ENCODE results near the gene SENP3.

Gene SENP3

DNA sequence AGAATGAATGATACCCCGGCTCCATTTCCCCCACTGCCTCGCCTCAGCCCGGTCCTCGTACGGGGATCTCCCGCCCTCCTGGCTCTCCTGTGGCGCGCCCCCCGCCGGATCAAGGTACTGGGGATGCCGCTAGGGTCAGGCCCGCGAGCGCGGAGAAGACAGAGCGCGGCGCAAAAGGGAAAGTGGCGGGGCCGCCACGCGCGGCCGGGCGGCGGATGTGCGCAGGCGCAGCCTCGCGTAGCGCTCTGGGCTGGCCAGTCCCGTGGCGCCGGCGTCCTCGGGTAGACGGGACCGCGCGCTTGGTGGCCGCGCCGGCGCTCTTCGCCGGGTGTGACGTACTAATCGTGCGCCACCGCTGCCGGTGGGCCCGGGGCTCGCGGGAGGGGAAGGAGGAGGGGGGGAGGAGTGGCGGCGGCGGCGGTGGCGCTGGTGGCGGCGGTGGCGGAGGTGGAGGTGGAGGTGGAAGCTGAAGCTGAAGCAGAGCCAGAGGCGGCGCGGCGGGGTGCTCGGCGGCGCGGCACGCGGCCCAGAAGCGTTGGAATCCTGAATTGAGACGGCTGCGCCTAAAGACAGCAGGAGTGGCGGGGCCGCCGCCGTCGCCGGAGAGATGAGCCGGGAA, at the start of gene SENP3:
TSS of gene SENP3 (plus strand) at position 331 of the 619 bp plus-strand sequence. CDS start 1,158 bp downstream, outside the sequence.
- peaks cover 39% of the 10 kb centered on the region for H3K4me1 ChIP-seq (ENCODE audit: control insufficient read depth, insufficient read depth, low read length)
- H3K27ac ChIP-seq (ENCODE audit: low read depth, low read length), result peak within 1 kb of the TSS; percentile 78; the same call in 1 of the 2 replicates
- no peaks in the 10 kb centered on the region for H3K9me3 ChIP-seq (ENCODE audit: control insufficient read depth, insufficient read depth, low read depth, low read length)
- peak within 1 kb of the TSS; percentile 88 for H3K4me3 ChIP-seq (ENCODE audit: low read depth, low read length)
- H3K9ac ChIP-seq (ENCODE audit: low read length), result peak within 1 kb of the TSS; percentile 89
- no peaks in the 10 kb centered on the region for H3K27me3 ChIP-seq (ENCODE audit: control insufficient read depth, insufficient read depth, low read length)
- H3K36me3 ChIP-seq (ENCODE audit: control insufficient read depth, insufficient read depth, low read length), result peaks cover 30% of the 10 kb centered on the region

DNA sequence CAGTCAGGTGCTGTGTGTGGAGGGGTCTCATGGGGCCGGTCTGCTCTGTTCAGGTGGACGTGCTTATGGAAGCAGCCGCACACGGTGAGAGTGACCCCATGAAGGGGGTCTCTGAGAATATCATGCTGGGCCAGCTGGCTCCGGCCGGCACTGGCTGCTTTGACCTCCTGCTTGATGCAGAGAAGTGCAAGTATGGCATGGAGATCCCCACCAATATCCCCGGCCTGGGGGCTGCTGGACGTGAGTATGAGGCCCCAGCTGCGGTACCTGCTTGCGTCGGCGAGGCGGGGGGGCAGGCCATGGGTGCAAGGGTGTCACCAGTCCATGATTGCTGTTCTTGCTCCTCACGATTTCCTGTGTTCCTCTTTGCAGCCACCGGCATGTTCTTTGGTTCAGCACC, 49.6 kb upstream of the SENP3 start:
- Histone ChIP-seq H3K9me3 (ENCODE audit: control insufficient read depth, insufficient read depth, low read depth, low read length) (no peaks in the 10 kb centered on the region), H3K4me1 (ENCODE audit: control insufficient read depth, insufficient read depth, low read length) (no peaks in the 10 kb centered on the region), H3K27ac (ENCODE audit: low read depth, low read length) (no peak overlapping the region), H3K4me3 (ENCODE audit: low read depth, low read length) (no peak overlapping the region), H3K36me3 (ENCODE audit: control insufficient read depth, insufficient read depth, low read length) (peaks cover 70% of the 10 kb centered on the region), H3K9ac (ENCODE audit: low read length) (no peak overlapping the region), H3K27me3 (ENCODE audit: control insufficient read depth, insufficient read depth, low read length) (no peaks in the 10 kb centered on the region)

DNA sequence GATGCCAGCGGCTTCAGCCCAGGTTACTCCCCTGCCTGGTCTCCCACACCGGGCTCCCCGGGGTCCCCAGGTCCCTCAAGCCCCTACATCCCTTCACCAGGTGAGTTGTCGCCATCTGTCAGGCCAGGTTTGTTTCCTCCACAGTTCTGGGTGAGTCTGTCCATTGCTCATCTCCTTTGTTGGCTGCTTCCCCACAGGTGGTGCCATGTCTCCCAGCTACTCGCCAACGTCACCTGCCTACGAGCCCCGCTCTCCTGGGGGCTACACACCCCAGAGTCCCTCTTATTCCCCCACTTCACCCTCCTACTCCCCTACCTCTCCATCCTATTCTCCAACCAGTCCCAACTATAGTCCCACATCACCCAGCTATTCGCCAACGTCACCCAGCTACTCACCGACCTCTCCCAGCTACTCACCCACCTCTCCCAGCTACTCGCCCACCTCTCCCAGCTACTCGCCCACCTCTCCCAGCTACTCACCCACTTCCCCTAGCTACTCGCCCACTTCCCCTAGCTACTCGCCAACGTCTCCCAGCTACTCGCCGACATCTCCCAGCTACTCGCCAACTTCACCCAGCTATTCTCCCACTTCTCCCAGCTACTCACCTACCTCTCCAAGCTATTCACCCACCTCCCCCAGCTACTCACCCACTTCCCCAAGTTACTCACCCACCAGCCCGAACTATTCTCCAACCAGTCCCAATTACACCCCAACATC, 48.7 kb upstream of the SENP3 start:
- Histone ChIP-seq H3K27me3 (ENCODE audit: control insufficient read depth, insufficient read depth, low read length) (no peaks in the 10 kb centered on the region), H3K9me3 (ENCODE audit: control insufficient read depth, insufficient read depth, low read depth, low read length) (no peaks in the 10 kb centered on the region), H3K36me3 (ENCODE audit: control insufficient read depth, insufficient read depth, low read length) (peaks cover 63% of the 10 kb centered on the region), H3K4me1 (ENCODE audit: control insufficient read depth, insufficient read depth, low read length) (no peaks in the 10 kb centered on the region), H3K27ac (ENCODE audit: low read depth, low read length) (no peak overlapping the region), H3K9ac (ENCODE audit: low read length) (no peak overlapping the region), H3K4me3 (ENCODE audit: low read depth, low read length) (no peak overlapping the region)

DNA sequence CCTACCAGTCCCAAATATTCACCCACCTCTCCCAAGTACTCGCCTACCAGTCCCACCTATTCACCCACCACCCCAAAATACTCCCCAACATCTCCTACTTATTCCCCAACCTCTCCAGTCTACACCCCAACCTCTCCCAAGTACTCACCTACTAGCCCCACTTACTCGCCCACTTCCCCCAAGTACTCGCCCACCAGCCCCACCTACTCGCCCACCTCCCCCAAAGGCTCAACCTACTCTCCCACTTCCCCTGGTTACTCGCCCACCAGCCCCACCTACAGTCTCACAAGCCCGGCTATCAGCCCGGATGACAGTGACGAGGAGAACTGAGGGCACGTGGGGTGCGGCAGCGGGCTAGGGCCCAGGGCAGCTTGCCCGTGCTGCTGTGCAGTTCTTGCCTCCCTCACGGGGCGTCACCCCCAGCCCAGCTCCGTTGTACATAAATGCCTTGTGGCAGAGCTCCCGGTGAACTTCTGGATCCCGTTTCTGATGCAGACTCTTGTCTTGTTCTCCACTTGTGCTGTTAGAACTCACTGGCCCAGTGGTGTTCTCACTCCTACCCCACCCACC, 47.8 kb upstream of the SENP3 start:
- no peak overlapping the region for H3K4me3 ChIP-seq (ENCODE audit: low read depth, low read length)
- H3K4me1 ChIP-seq (ENCODE audit: control insufficient read depth, insufficient read depth, low read length), result no peaks in the 10 kb centered on the region
- H3K27ac ChIP-seq (ENCODE audit: low read depth, low read length), result no peak overlapping the region
- H3K9ac ChIP-seq (ENCODE audit: low read length), result no peak overlapping the region
- H3K36me3 ChIP-seq (ENCODE audit: control insufficient read depth, insufficient read depth, low read length), result peaks cover 53% of the 10 kb centered on the region
- H3K9me3 ChIP-seq (ENCODE audit: control insufficient read depth, insufficient read depth, low read depth, low read length), result no peaks in the 10 kb centered on the region
- H3K27me3 ChIP-seq (ENCODE audit: control insufficient read depth, insufficient read depth, low read length), result no peaks in the 10 kb centered on the region

DNA sequence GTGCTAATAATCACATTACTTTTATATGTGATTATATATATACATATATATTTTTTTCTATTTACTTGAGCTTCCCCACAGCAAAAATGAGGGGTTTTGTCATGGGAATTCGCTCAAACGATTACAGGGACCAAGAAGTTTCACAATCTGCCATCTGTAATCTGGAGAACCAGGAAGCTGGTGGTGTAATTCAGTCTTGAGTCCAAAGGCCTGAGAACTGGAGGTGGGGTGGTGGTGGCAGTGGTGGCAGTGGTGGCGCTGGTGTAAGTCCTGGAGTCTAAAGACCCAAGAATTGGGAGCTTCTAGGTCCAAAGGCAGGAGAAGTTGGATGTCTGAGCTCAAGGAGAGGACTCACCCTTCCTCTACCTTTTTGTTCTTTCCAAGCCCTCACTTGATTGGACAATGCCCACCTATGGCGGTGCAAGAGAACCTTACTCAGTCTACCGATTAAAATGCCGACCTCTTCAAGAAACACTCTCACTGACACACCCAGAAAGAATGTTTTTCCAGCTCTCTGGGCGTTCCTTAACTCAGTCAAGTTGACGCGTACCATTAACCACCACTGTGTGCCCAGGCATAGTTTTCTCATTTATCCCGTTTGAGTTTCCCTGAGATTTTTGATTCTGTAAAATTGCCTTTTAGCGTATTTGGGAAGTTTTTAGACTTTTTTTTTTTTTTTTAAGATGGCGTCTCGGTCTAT, 45.7 kb upstream of the SENP3 start:
- Histone ChIP-seq H3K27ac (ENCODE audit: low read depth, low read length) (no peak overlapping the region), H3K9me3 (ENCODE audit: control insufficient read depth, insufficient read depth, low read depth, low read length) (no peaks in the 10 kb centered on the region), H3K4me3 (ENCODE audit: low read depth, low read length) (no peak overlapping the region), H3K4me1 (ENCODE audit: control insufficient read depth, insufficient read depth, low read length) (no peaks in the 10 kb centered on the region), H3K36me3 (ENCODE audit: control insufficient read depth, insufficient read depth, low read length) (peaks cover 34% of the 10 kb centered on the region), H3K9ac (ENCODE audit: low read length) (no peak overlapping the region), H3K27me3 (ENCODE audit: control insufficient read depth, insufficient read depth, low read length) (no peaks in the 10 kb centered on the region)

DNA sequence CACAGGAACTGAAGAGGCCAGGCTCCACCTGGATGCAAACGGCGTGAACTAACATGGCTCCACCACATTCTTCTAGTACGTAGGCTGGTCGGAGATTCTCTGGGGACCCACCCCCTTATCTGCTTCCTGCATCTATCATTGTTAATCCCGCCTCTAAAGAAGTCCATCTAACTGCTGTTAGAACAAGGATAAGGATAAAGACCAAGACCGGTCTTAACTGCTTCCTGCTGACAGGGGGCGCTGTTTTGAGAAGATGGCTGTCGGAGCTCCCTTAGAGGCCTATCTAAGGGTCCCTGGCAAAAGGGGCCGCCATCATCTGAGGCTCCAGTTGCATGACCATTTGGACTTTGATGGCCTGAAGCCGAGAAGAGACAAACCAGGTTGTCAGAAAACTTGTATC, 38.7 kb upstream of the SENP3 start:
- Histone ChIP-seq H3K9ac (ENCODE audit: low read length) (no peak overlapping the region), H3K9me3 (ENCODE audit: control insufficient read depth, insufficient read depth, low read depth, low read length) (peaks cover 14% of the 10 kb centered on the region), H3K27me3 (ENCODE audit: control insufficient read depth, insufficient read depth, low read length) (no peaks in the 10 kb centered on the region), H3K27ac (ENCODE audit: low read depth, low read length) (no peak overlapping the region), H3K36me3 (ENCODE audit: control insufficient read depth, insufficient read depth, low read length) (no peaks in the 10 kb centered on the region), H3K4me3 (ENCODE audit: low read depth, low read length) (no peak overlapping the region), H3K4me1 (ENCODE audit: control insufficient read depth, insufficient read depth, low read length) (no peaks in the 10 kb centered on the region)

DNA sequence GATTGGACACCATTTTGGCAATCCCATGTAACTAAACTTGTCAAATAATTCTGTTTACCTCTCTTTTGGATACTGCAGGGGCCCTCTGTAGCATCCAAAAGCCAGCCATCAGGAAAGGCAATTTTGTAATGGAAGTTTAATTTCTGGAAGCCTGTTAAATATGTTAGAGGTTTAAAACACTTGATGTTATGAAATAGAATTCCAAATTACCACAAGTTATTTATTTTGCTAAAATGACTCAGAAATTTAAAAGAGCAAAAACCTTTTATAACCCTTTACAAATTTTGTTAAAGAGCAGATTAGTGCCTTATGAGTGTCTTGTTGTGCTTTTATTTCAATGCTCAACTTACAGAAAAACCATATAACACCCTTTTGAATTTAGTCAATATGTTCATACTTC, 32.9 kb upstream of the SENP3 start:
- Histone ChIP-seq H3K27me3 (ENCODE audit: control insufficient read depth, insufficient read depth, low read length) (no peaks in the 10 kb centered on the region), H3K27ac (ENCODE audit: low read depth, low read length) (no peak overlapping the region), H3K4me3 (ENCODE audit: low read depth, low read length) (no peak overlapping the region), H3K36me3 (ENCODE audit: control insufficient read depth, insufficient read depth, low read length) (no peaks in the 10 kb centered on the region), H3K9ac (ENCODE audit: low read length) (no peak overlapping the region), H3K9me3 (ENCODE audit: control insufficient read depth, insufficient read depth, low read depth, low read length) (peaks cover 22% of the 10 kb centered on the region), H3K4me1 (ENCODE audit: control insufficient read depth, insufficient read depth, low read length) (no peaks in the 10 kb centered on the region)

DNA sequence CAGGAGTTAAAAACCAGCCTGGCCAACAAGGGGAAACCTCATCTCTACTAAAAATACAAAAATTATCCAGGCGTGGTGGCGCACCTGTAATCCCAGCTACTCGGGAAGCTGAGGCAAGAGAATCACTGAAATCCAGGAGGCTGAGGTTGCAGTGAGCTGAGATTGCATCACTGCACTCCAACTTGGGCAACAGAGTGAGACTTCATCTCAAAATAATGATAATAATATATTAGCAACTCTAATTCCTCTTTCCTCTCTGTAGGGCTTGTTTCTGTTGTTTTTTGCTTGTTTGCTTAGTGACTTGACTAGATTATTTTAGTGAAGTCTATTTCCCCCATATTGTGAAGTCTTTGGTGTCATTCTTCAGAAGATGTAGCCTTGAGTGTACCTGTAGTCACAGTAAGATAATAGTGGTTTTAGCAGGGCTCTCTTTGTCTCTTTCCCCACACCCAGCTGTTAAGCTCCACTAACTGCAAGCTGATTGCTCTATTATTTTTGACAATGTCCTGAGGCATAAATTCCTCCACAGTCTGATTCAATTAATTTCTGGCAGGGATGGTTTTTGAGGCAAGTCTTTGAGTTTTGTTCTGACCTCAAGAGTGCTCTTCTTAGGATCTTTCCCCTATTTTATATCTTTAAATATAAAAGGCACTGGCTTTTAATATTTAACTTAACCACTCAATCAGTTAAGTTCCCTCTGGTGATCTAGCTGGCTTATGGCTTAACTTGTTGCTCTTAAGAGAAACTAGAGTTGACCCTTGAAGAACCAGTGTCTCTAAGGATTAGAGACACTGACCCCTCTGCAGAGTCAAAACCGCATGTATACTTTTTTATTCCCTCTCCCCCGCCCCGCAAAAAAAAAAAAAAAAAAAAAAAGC, 31.5 kb upstream of the SENP3 start:
- H3K4me3 ChIP-seq (ENCODE audit: low read depth, low read length), result no peak overlapping the region
- H3K27me3 ChIP-seq (ENCODE audit: control insufficient read depth, insufficient read depth, low read length), result no peaks in the 10 kb centered on the region
- no peaks in the 10 kb centered on the region for H3K36me3 ChIP-seq (ENCODE audit: control insufficient read depth, insufficient read depth, low read length)
- no peak overlapping the region for H3K9ac ChIP-seq (ENCODE audit: low read length)
- no peak overlapping the region for H3K27ac ChIP-seq (ENCODE audit: low read depth, low read length)
- peaks cover 18% of the 10 kb centered on the region; the same call in 1 of the 2 replicates for H3K9me3 ChIP-seq (ENCODE audit: control insufficient read depth, insufficient read depth, low read depth, low read length)
- no peaks in the 10 kb centered on the region for H3K4me1 ChIP-seq (ENCODE audit: control insufficient read depth, insufficient read depth, low read length)

DNA sequence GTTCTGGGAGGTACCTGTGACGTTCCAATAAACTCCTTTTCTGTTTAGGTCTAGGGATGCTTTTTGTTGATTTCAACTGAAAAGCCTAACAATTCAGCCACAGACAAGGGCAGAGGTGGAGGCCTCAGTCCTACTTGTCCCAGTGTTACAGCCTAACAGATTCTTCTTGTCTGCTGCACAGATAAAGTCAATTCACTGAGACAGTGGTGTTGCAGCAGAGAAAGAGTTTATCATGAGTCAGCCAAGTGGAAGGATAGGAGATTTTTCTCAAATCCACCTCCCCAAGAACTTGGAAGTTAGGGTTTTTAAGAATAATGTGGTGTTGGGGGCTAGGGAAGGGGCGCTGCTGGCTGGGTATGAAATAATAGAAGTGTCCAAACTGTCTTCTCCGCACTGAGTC, 23.7 kb upstream of the SENP3 start:
- H3K4me3 ChIP-seq (ENCODE audit: low read depth, low read length), result no peak overlapping the region
- H3K9me3 ChIP-seq (ENCODE audit: control insufficient read depth, insufficient read depth, low read depth, low read length), result peaks cover 11% of the 10 kb centered on the region
- no peak overlapping the region for H3K9ac ChIP-seq (ENCODE audit: low read length)
- H3K4me1 ChIP-seq (ENCODE audit: control insufficient read depth, insufficient read depth, low read length), result no peaks in the 10 kb centered on the region
- H3K36me3 ChIP-seq (ENCODE audit: control insufficient read depth, insufficient read depth, low read length), result no peaks in the 10 kb centered on the region
- peaks cover 6% of the 10 kb centered on the region; the same call in 1 of the 2 replicates for H3K27me3 ChIP-seq (ENCODE audit: control insufficient read depth, insufficient read depth, low read length)
- H3K27ac ChIP-seq (ENCODE audit: low read depth, low read length), result no peak overlapping the region

DNA sequence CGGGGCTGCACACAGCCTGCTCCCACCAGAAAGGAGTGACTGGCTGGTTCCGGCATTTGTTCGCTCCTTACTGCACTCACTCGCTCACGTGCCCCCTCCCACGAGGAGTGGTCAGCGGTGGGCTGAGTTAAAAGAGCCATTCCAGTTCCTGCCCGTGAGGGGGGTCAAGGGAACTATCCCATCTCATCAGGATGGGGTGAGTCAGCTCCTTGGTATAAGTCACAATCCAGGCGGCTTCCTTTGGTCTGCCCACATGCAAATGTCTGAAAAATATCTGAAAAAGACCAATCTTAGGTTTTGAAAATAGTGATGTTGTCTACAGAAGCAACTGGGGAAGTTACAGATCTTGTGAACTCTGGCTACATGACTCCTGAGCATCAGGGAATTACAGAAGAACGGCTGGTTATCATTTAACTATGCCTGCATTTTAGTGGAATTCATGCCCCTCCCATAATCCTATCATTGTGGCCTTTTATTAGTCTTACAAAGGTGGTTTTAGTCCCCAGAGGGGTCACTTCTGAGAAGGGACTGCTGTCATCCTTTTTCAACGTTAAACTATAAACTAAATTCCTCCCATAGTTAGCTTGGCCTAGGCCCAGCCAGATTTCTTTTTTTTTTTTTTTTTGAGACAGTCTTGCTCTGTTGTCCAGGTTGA, 22.7 kb upstream of the SENP3 start:
- Histone ChIP-seq H3K27ac (ENCODE audit: low read depth, low read length) (no peak overlapping the region), H3K27me3 (ENCODE audit: control insufficient read depth, insufficient read depth, low read length) (peaks cover 13% of the 10 kb centered on the region; the same call in 1 of the 2 replicates), H3K4me3 (ENCODE audit: low read depth, low read length) (no peak overlapping the region), H3K36me3 (ENCODE audit: control insufficient read depth, insufficient read depth, low read length) (no peaks in the 10 kb centered on the region), H3K9ac (ENCODE audit: low read length) (no peak overlapping the region), H3K4me1 (ENCODE audit: control insufficient read depth, insufficient read depth, low read length) (no peaks in the 10 kb centered on the region), H3K9me3 (ENCODE audit: control insufficient read depth, insufficient read depth, low read depth, low read length) (peaks cover 11% of the 10 kb centered on the region)

Measured in HUES6 (cell line).